DMS53 (cell line): Measurements from ENCODE around the gene HKDC1.

Experiments used
- DNase-seq: peaks from one replicate; lab custom pipeline; 2025; lab: John Stamatoyannopoulos, UW

HKDC1 gene

GRCh38 chr10:69215405-69216171, 4.5 kb upstream of the HKDC1 start:
- no peak for DNase-seq

GRCh38 chr10:69216577-69217118, 3.5 kb upstream of the HKDC1 start:
- no peak for DNase-seq

- peak; percentile 69 for DNase-seq
Observed at GRCh38 chr10:69217119-69217754, 2.9 kb upstream of the HKDC1 start.

GRCh38 chr10:69218831-69219230, 1.3 kb upstream of the HKDC1 start:
- DNase-seq = no peak

GRCh38 chr10:69220507-69220906, 375 bp downstream of the HKDC1 start:
- no peak for DNase-seq

- peak; percentile 94 for DNase-seq
Observed at GRCh38 chr10:69222157-69223027, 2.3 kb downstream of the HKDC1 start.

GRCh38 chr10:69223028-69223342, 2.9 kb downstream of the HKDC1 start:
- DNase-seq = no peak

GRCh38 chr10:69224862-69225657, 4.9 kb downstream of the HKDC1 start:
- no peak for DNase-seq

GRCh38 chr10:69225681-69226080, 5.5 kb downstream of the HKDC1 start:
- no peak for DNase-seq

GRCh38 chr10:69226919-69227450, 6.9 kb downstream of the HKDC1 start:
- no peak for DNase-seq

- DNase-seq = no peak
Observed at GRCh38 chr10:69228151-69228550, 8.0 kb downstream of the HKDC1 start.

GRCh38 chr10:69229616-69229916, 9.4 kb downstream of the HKDC1 start:
- no peak for DNase-seq

- no peak for DNase-seq
Observed at GRCh38 chr10:69230128-69230527, 10.0 kb downstream of the HKDC1 start.

- DNase-seq = no peak
Observed at GRCh38 chr10:69232252-69232651, 12.1 kb downstream of the HKDC1 start.

GRCh38 chr10:69232736-69233480, 12.8 kb downstream of the HKDC1 start:
- no peak for DNase-seq

- DNase-seq = no peak
Observed at GRCh38 chr10:69234447-69234846, 14.3 kb downstream of the HKDC1 start.

- DNase-seq = peak; percentile 87
Observed at GRCh38 chr10:69237528-69238159, 17.5 kb downstream of the HKDC1 start.

- DNase-seq = no peak
Observed at GRCh38 chr10:69239136-69239535, 19.0 kb downstream of the HKDC1 start.

GRCh38 chr10:69239816-69240434, 19.8 kb downstream of the HKDC1 start:
- no peak for DNase-seq

GRCh38 chr10:69240455-69240854, 20.3 kb downstream of the HKDC1 start:
- no peak for DNase-seq
